ENCODE results near the gene MAP3K21.

MAP3K21 gene

GRCh38 chr1:233389893-233390292 lies 62.4 kb downstream of the MAP3K21 start:
- no peak for TF ChIP-seq Cebpa-rat (IDR thresholded peaks at IDR 0.05)
- Histone ChIP-seq H3K4me3 (no peak overlapping the region), H3K9me3 (replicated peaks in 1 of 11) (no peaks in the 10 kb centered on the region), H4K20me1 (no peaks in the 10 kb centered on the region), H3K4me1 (peaks cover 4 to 18% (median 8%) of the 10 kb centered on the region in 10 experiments; a peak in 17 of 20 replicates), H3K36me3 (no peaks in the 10 kb centered on the region), H3K27me3 (no peaks in the 10 kb centered on the region), H3K4me2 (peak overlapping the region in 2 of 11 experiments; percentile 39 to 44; a peak in 2 of 22 replicates), H3K9ac (no peak overlapping the region), H3K27ac (no peak overlapping the region)

GRCh38 chr1:233390842-233391737 lies 63.6 kb downstream of the MAP3K21 start:
- no peaks in the 10 kb centered on the region for H3K9me3 ChIP-seq (replicated peaks in 1 of 11)
- H3K4me2 ChIP-seq = no peak overlapping the region
- H3K4me3 ChIP-seq = no peak overlapping the region
- H3K27ac ChIP-seq = no peak overlapping the region
- H3K9ac ChIP-seq = no peak overlapping the region
- H3K4me1 ChIP-seq = peaks cover 4 to 18% (median 8%) of the 10 kb centered on the region in 10 experiments; a peak in 17 of 20 replicates
- H3K27me3 ChIP-seq = no peaks in the 10 kb centered on the region
- H4K20me1 ChIP-seq = no peaks in the 10 kb centered on the region
- no peak for TF ChIP-seq Cebpa-rat (IDR thresholded peaks at IDR 0.05)
- no peaks in the 10 kb centered on the region for H3K36me3 ChIP-seq

DNA sequence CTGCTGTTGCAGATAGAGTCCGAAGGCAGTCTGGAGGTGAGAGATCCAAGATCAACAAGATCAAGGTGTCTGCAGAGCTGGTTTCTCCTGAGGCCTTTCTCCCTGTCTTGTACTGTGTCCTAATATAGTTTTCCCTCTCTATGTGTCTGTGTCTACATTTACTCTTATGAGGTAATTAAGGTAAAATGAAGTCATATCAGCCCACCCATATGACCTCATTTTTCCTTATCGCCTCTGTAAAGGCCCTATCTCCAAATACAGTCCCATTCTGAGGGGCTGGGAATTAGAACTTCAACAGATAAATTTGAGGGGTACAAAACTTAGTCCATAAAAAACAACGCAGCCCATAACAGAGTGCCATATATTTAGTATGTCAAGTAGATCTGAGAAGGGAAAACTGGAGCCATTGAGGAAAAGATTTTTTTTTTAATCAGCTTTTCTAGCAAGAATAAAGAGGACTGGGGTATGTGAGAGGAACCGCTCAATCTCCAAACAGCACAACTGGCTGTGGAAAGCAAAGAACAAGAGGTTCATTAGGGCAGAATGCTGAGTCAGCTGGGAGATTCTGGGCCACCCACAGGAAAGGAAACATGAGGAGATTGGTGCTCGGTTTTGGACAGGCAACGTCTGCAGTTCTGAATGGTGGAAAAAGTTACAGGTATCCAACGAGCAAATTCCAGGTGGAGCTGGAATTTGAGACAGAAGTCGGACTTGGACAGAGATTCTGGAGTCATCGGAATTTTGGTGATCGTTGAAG lies 65.7 kb downstream of the MAP3K21 start:
- Histone ChIP-seq H3K9me3 (replicated peaks in 1 of 11) (no peaks in the 10 kb centered on the region), H3K4me3 (no peak overlapping the region), H4K20me1 (no peaks in the 10 kb centered on the region), H3K4me2 (peak overlapping the region in 1 of 11 experiments; percentile 29; a peak in 2 of 22 replicates), H3K27ac (no peak overlapping the region), H3K9ac (no peak overlapping the region), H3K4me1 (peaks cover 0 to 18% (median 0%) of the 10 kb centered on the region in 10 experiments; a peak in 6 of 20 replicates), H3K36me3 (no peaks in the 10 kb centered on the region), H3K27me3 (no peaks in the 10 kb centered on the region)
- no peak for TF ChIP-seq Cebpa-rat (IDR thresholded peaks at IDR 0.05)

DNA sequence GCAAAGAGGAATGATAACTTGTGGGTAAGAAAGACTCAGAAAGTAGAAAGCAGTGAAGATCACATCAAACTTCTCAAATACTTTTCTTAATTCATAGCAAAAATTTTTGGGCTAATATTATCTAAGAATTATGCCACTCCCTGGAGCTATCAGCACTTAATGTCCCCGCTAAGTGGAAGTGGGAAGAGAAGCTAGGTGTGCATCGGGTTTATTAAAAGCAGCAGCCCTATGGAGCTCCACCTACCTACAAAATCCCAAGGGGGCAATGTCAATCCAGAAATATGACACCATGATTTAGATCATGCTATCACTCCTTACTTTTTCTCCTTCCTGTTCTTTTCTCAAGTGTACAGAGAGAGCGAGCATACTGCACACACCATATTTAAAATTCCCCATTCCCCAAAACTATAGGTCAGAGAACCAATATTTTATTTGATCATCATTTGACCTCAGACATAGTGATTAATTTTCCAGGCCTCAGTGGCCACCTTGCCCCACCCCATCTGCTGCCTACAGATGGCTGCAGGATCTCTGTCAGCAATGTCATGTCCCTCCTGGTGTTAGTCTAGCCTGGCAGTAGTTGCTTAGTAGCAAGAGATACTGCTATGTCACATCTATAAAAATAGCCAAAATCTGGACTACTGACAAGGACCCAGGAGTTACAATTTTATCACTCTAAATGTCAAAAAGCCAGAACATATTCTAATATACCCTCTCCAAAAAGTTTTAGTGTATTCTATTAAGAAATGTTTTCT lies 66.6 kb downstream of the MAP3K21 start:
- Histone ChIP-seq H3K9ac (no peak overlapping the region), H3K4me3 (no peak overlapping the region), H3K27ac (no peak overlapping the region), H3K9me3 (replicated peaks in 1 of 11) (no peaks in the 10 kb centered on the region), H4K20me1 (no peaks in the 10 kb centered on the region), H3K4me2 (no peak overlapping the region), H3K36me3 (no peaks in the 10 kb centered on the region), H3K4me1 (peaks cover 0 to 16% (median 0%) of the 10 kb centered on the region in 10 experiments; a peak in 6 of 20 replicates), H3K27me3 (no peaks in the 10 kb centered on the region)
- no peak for TF ChIP-seq Cebpa-rat (IDR thresholded peaks at IDR 0.05)

DNA sequence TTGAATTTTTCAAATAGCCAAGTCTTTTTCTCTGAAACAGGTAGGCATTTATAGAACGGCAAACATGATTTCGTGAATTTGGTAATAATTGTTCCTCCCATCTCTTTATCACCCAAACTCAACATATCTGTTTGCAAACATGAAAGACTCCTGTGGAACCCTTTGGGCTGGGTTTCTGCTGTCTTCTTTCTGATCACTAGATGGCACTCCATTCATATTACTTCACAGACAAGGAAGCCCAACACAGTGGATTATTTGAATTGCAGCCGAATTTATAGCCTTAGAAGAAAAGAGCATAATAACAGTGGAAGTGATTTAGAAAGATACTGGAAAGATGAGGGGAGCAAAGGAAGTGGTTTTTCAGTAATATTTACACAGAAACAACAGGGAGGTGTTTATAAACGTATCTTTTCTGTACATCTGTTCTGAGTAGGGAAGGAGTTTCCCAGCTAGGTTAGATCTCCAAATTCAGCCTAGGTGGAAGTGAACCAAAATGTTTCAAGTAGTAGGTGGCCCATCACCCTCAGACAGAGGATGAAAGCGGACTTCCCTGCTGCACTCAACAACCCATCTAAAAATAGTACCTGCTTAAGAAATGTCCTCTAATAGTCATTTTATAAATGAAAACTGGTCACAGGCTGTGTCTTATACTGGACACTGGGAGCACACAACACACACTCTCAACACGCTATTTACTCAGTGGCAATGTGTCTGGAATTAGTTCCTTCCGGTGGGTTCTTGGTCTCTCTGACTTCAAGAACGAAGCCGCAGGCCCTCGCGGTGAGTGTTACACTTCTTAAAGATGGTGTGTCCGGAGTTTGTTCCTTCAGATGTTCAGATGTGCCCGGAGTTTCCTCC lies 67.6 kb downstream of the MAP3K21 start:
- H3K4me3 ChIP-seq = no peak overlapping the region
- no peak overlapping the region for H3K9ac ChIP-seq
- no peak overlapping the region for H3K27ac ChIP-seq
- peaks cover 0 to 10% (median 0%) of the 10 kb centered on the region in 10 experiments; a peak in 2 of 20 replicates for H3K4me1 ChIP-seq
- H3K9me3 ChIP-seq (replicated peaks in 1 of 11) = no peaks in the 10 kb centered on the region
- TF ChIP-seq Cebpa-rat (IDR thresholded peaks at IDR 0.05) = no peak
- no peaks in the 10 kb centered on the region for H4K20me1 ChIP-seq
- H3K36me3 ChIP-seq = no peaks in the 10 kb centered on the region
- H3K27me3 ChIP-seq = no peaks in the 10 kb centered on the region
- no peak overlapping the region for H3K4me2 ChIP-seq

DNA sequence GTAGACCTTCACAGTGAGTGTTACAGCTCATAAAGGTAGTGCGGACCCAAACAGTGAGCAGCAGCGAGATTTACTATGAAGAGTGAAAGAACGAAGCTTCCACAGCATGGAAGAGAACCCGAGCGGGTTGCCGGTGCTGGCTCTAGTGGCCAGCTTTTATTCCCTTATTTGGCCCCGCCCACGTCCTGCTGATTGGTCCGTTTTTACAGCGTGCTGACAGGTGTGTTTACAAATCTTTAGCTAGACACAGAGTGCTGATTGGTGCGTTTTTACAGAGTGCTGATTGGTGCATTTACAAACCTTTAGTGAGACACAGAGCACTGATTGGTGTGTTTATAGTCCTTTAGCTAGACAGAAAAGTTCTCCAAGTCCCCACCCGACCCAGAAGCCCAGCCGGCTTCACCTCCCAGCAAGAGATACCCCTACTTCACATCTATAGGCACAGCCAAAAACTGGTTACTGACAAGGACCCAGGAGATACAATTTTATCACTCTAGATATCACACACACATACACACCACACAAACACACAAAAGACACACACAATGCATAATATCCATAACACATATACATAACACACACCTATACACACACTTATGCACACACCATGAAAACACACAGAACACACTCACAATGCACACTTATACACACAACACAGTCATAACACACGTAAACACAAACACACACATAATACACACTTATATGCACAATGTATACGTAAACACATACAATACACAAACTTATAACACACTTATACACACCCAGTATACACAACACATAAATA lies 68.5 kb downstream of the MAP3K21 start:
- Histone ChIP-seq H3K9ac (no peak overlapping the region), H3K4me1 (peaks cover 0 to 10% (median 0%) of the 10 kb centered on the region in 10 experiments; a peak in 2 of 20 replicates), H3K36me3 (no peaks in the 10 kb centered on the region), H3K4me3 (no peak overlapping the region), H3K9me3 (replicated peaks in 1 of 11) (no peaks in the 10 kb centered on the region), H4K20me1 (no peaks in the 10 kb centered on the region), H3K27me3 (no peaks in the 10 kb centered on the region), H3K4me2 (no peak overlapping the region), H3K27ac (no peak overlapping the region)
- TF ChIP-seq Cebpa-rat (IDR thresholded peaks at IDR 0.05) = no peak

- Histone ChIP-seq H3K36me3 (no peaks in the 10 kb centered on the region), H3K4me3 (no peak overlapping the region), H3K27me3 (no peaks in the 10 kb centered on the region), H3K27ac (no peak overlapping the region), H3K4me1 (peaks cover 0 to 13% (median 0%) of the 10 kb centered on the region in 10 experiments; a peak in 3 of 20 replicates), H3K9me3 (replicated peaks in 1 of 11) (peaks cover 9 to 20% (median 19%) of the 10 kb centered on the region in 11 experiments; a peak in 21 of 22 replicates), H3K9ac (no peak overlapping the region), H3K4me2 (no peak overlapping the region; a peak in 1 of 22 replicates), H4K20me1 (no peaks in the 10 kb centered on the region)
- no peak for TF ChIP-seq Cebpa-rat (IDR thresholded peaks at IDR 0.05)
Measured at GRCh38 chr1:233406339-233406960, 78.9 kb downstream of the MAP3K21 start.

All from BLaER1 treated with 17β-estradiol and CSF1 and Interleukin-3, amounts not matched to agents 10 nM and 100 nM (cell line).